Endothelial cell of umbilical vein (primary cell): ENCODE measurements around the gene MME. TPM values are rescaled to one million over a fixed set of nuclear protein-coding genes. Genes with fewer than 3 reads are reported as not detected.

Source experiments
- BruUV-seq: library from RNA; stranded (reverse); fragments of 400-500 nt; replicated peaks from 2 replicates; lab custom pipeline; 2021; lab: Mats Ljungman, UMichigan
- CTCF ChIA-PET: fragments of 300-600, 350-600 bp; sonication (Branson Sonifier 250); formaldehyde crosslinking; loops from one replicate; lab custom pipeline; 2021; ENCODE audit warnings: antibody characterized with exemption, inconsistent platforms; lab: Charles Lee
- POLR2A ChIA-PET: fragments of 300-600, 350-600 bp; sonication (Branson Sonifier 250); formaldehyde crosslinking; loops from one replicate; lab custom pipeline; 2021; ENCODE audit warnings: antibody characterized with exemption, inconsistent platforms; lab: Charles Lee
- DNase-seq: peaks from one replicate; pipeline ENCODE4 v3.0.0-alpha.2; 2011; ENCODE audit warnings: low read depth, low spot score
- FAIRE-seq: peaks from 2 replicates; lab custom pipeline; 2011; peaks lifted over from hg19 to GRCh38; lab: Jason Lieb, UNC
- H2AFZ ChIP-seq: 2 replicates; pipeline ENCODE4 v1.6.0; 2012; ENCODE audit warnings: low read depth, low read length, control low read depth, inconsistent platforms
- H3K27ac ChIP-seq: 2 replicates; pipeline ENCODE4 v1.5.1; 2011; ENCODE audit warnings: low read depth, mild to moderate bottlenecking, control low read depth, low read length, moderate library complexity; ENCODE audit not compliant: insufficient read depth
- H3K27me3 ChIP-seq, 2 experiments: 2 replicates each; pipeline versions ENCODE4 v1.6.0 to v1.6.1; 2011; ENCODE audit warnings: low read length in 2 of 2, mixed read lengths in 1 of 2; ENCODE audit not compliant: control insufficient read depth in 2 of 2, insufficient read depth in 2 of 2
- H3K36me3 ChIP-seq, 2 experiments: 2 replicates in 1 of 2; 3 replicates in 1 of 2; pipeline ENCODE4 v1.5.1; 2011; ENCODE audit warnings: low read length in 2 of 2, mild to moderate bottlenecking in 1 of 2, moderate library complexity in 1 of 2; ENCODE audit not compliant: control insufficient read depth in 2 of 2, insufficient read depth in 2 of 2; ENCODE audit errors: extremely low read depth in 1 of 2
- H3K4me1 ChIP-seq: 3 replicates; pipeline ENCODE4 v1.5.1; 2011; ENCODE audit warnings: mild to moderate bottlenecking, low read length; ENCODE audit not compliant: control insufficient read depth, insufficient read depth; ENCODE audit errors: extremely low read depth
- H3K4me2 ChIP-seq: 2 replicates; pipeline ENCODE4 v1.6.1; 2011; ENCODE audit warnings: low read length, control low read depth, mixed read lengths; ENCODE audit not compliant: insufficient read depth
- H3K4me3 ChIP-seq, 3 experiments: fragments of 200-600 bp in 1 of 3; sonication (generic), shearing (Covaris generic) in 1 of 3; replicated peaks in 1 of 3; 2 replicates each; pipeline ENCODE4 v1.5.1; 2011 to 2016; ENCODE audit warnings: control low read depth in 3 of 3, low read length in 3 of 3, mild to moderate bottlenecking in 2 of 3, inconsistent platforms in 1 of 3, low read depth in 1 of 3, moderate library complexity in 1 of 3; ENCODE audit not compliant: insufficient read depth in 1 of 3
- H3K79me2 ChIP-seq: 2 replicates; pipeline ENCODE4 v1.6.0; 2012; ENCODE audit warnings: low read length, inconsistent platforms; ENCODE audit not compliant: control insufficient read depth, insufficient read depth
- H3K9ac ChIP-seq: replicated peaks from 2 replicates; pipeline ENCODE3; 2011; ENCODE audit warnings: low read length, control low read depth; ENCODE audit not compliant: insufficient read depth; ENCODE audit errors: extremely low read depth
- H3K9me1 ChIP-seq: replicated peaks from 3 replicates; pipeline ENCODE4 v1.6.0; 2011; ENCODE audit warnings: mild to moderate bottlenecking, low read length; ENCODE audit not compliant: control insufficient read depth, insufficient read depth; ENCODE audit errors: extremely low read depth
- H3K9me3 ChIP-seq: replicated peaks from 2 replicates; pipeline ENCODE4 v1.5.1; 2012; ENCODE audit warnings: low read length, inconsistent platforms; ENCODE audit not compliant: control insufficient read depth, insufficient read depth
- H4K20me1 ChIP-seq: replicated peaks from 2 replicates; pipeline ENCODE3; 2011; ENCODE audit warnings: mild to moderate bottlenecking, low read length; ENCODE audit not compliant: control insufficient read depth, insufficient read depth; ENCODE audit errors: extremely low read depth
- CTCF ChIP-seq, 2 donors: IDR thresholded peaks; 1 replicate in 1 of 2; 2 replicates in 1 of 2; pipeline ENCODE4 v1.5.1; 2011; ENCODE audit warnings: low read length in 2 of 2, mild to moderate bottlenecking in 2 of 2, moderate library complexity in 2 of 2, control low read depth in 1 of 2, inconsistent platforms in 1 of 2, low read depth in 1 of 2; ENCODE audit not compliant: insufficient read depth in 1 of 2; ENCODE audit errors: extremely low read depth in 1 of 2
- EZH2 ChIP-seq: IDR thresholded peaks from 2 replicates; pipeline ENCODE4 v1.6.1; 2012; ENCODE audit warnings: borderline replicate concordance, low read depth, mild to moderate bottlenecking, moderate library complexity, low read length, inconsistent platforms; ENCODE audit not compliant: severe bottlenecking
- FOS ChIP-seq: IDR thresholded peaks from 2 replicates; pipeline ENCODE4 v1.6.1; 2011; ENCODE audit warnings: mild to moderate bottlenecking, low read length, moderate library complexity, borderline replicate concordance; ENCODE audit not compliant: insufficient read depth
- GATA2 ChIP-seq: IDR thresholded peaks from 2 replicates; pipeline ENCODE4 v1.7.0; 2011; ENCODE audit warnings: low read depth, mild to moderate bottlenecking, moderate library complexity, mixed read lengths, low read length; ENCODE audit not compliant: insufficient read length, insufficient read depth
- JUN ChIP-seq: IDR thresholded peaks from 2 replicates; pipeline ENCODE4 v1.6.1; 2011; ENCODE audit warnings: borderline replicate concordance, low read depth; ENCODE audit not compliant: insufficient read length, insufficient read depth
- MYC ChIP-seq: IDR thresholded peaks from one replicate; pipeline ENCODE4 v1.6.1; 2011; ENCODE audit warnings: mild to moderate bottlenecking, low read depth, low read length
- POLR2A ChIP-seq: IDR thresholded peaks from 2 replicates; pipeline ENCODE4 v1.6.1; 2012; ENCODE audit warnings: low read depth, mild to moderate bottlenecking, control low read depth, low read length
- dilution Hi-C: fragments of 300-500 bp; cut with MboI; formaldehyde crosslinking; loops from one replicate; pipeline ENCODE4 v1.15.0; 2019; ENCODE audit warnings: low sequenced_read_pairs; ENCODE audit not compliant: extremely low pct_ligation_motif_present
- intact Hi-C: fragments of 100-400 bp; cut with micrococcal nuclease; formaldehyde crosslinking; loops from one replicate; pipeline ENCODE4 v1.10.0; 2022
- polyA plus RNA-seq, 4 experiments: library from polyadenylated mRNA; depleted of rRNA in 3 of 4; stranded (reverse) in 3 of 4; unstranded in 1 of 4; fragments of >200 nt; gene quantifications; 2 replicates each; pipeline versions ENCODE4 v1.2.1 to v1.2.3, GENCODE V29; 2011 to 2012; ENCODE audit warnings: missing spikeins in 1 of 4
- total RNA-seq: library from RNA; stranded (reverse); gene quantifications from 2 replicates; pipeline ENCODE4 v1.2.3, GENCODE V29; 2021
- TF ChIP-seq, protein P1 (sequence below): IDR thresholded peaks from 2 replicates; pipeline ENCODE4 v1.6.1; 2011; ENCODE audit not compliant: insufficient read depth, insufficient read length

Gene MME
- total and polyA plus RNA-seq, 2 donors (not counting 3 experiments of a cell fraction or from before 2014, with no cell fraction given), result 6.0 to 10.5 TPM

- CTCF ChIA-PET, result interaction anchor here (1.9 kb wide), 1 partner anchor 9 kb away, joined by 4 read pairs; no protein-coding TSS in a partner anchor
- Histone ChIP-seq H3K79me2 (no peaks in the 10 kb centered on the region), H3K4me2 (no peak overlapping the region), H3K9ac (no peak overlapping the region), H3K9me3 (no peaks in the 10 kb centered on the region), H3K9me1 (no peaks in the 10 kb centered on the region), H2AFZ (no peak overlapping the region), H3K4me3 (no peak overlapping the region), H3K36me3 (no peaks in the 10 kb centered on the region), H3K27me3 (no peaks in the 10 kb centered on the region), H3K27ac (no peak overlapping the region), H3K4me1 (no peaks in the 10 kb centered on the region), H4K20me1 (no peaks in the 10 kb centered on the region)
- intact Hi-C loops (no loop called here), dilution Hi-C loops (no loop called here)
- no peak for FAIRE-seq
- TF ChIP-seq MYC (no peak), GATA2 (no peak), FOS (no peak), POLR2A (no peak), CTCF (IDR thresholded peaks at IDR 0.05; ENCODE audit: extremely low read depth in 1 of 2, insufficient read depth in 1 of 2, low read depth in 1 of 2, low read length in 2 of 2) (no peak), EZH2 (no peak), JUN (no peak)
- TF ChIP-seq, protein P1, sequence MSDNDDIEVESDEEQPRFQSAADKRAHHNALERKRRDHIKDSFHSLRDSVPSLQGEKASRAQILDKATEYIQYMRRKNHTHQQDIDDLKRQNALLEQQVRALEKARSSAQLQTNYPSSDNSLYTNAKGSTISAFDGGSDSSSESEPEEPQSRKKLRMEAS, result no peak
- BruUV-seq, result no TSS peak
- POLR2A ChIA-PET, result no interaction called here
- DNase-seq, result no peak
These were observed 109.4 kb downstream of the MME start for GRCh38 chr3:155189478-155189877.
